ENCODE results near the gene CDH22.

DNA sequence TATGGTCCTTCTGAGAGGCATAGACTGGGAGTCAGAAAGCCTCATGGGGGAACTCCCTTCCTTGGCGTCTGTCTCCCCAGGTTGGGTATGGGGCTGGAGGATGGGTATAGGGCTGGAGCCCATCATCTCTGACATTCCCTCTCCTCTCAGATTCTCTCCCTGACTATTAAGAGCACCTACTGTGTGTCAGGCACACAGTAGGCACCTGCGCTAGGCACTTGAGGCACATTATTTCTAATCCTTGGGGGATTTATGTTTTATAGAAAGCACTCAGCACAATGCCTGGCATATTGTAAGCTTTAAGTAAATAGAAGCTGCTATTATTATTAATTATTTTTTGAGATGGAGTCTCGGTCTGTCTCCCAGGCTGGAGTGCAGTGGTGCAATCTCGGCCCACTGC is 113.9 kb downstream of the CDH22 start:
- TF ChIP-seq CTCF (IDR thresholded peaks at IDR 0.05), result no peak
- no peak for TF ChIP-seq POLR2A (IDR thresholded peaks at IDR 0.05)
- no peak for TF ChIP-seq POLR2AphosphoS5 (IDR thresholded peaks at IDR 0.05; ENCODE audit: insufficient read depth in 1 of 2, low read depth in 1 of 2)
